Activated T-helper 2 cell treated with anti-CD3 and anti-CD28 coated beads, Interferon-gamma antibody, Interleukin-2, Interleukin-4, amounts not matched to agents 10 μg/mL and 5 μg/mL and 100 μg/mL, durations not matched to agents 14 hours and 24 hours and 36 hours (primary cell): ENCODE results near the gene AHDC1. TPM values are rescaled to one million over a fixed set of nuclear protein-coding genes. Genes with fewer than 3 reads are reported as not detected.

ENCODE experiments used
- DNase-seq: peaks from one replicate; pipeline ENCODE4 v3.0.0; 2021; ENCODE audit warnings: low spot score
- H3K27ac Mint-ChIP-seq: one replicate; pipeline ENCODE4 v1.8.0; 2021; ENCODE audit warnings: mixed read lengths
- H3K27me3 Mint-ChIP-seq: one replicate; pipeline ENCODE4 v1.8.0; 2021; ENCODE audit warnings: low read depth, mixed read lengths
- H3K36me3 Mint-ChIP-seq: one replicate; pipeline ENCODE4 v1.8.0; 2021; ENCODE audit warnings: low read depth, mixed read lengths
- H3K4me1 Mint-ChIP-seq: one replicate; pipeline ENCODE4 v1.8.0; 2021; ENCODE audit warnings: low read depth, mixed read lengths
- H3K4me3 Mint-ChIP-seq: one replicate; pipeline ENCODE4 v1.8.0; 2021; ENCODE audit warnings: low read depth, mild to moderate bottlenecking, moderate library complexity, mixed read lengths
- H3K9me3 Mint-ChIP-seq: one replicate; pipeline ENCODE4 v1.8.0; 2021; ENCODE audit warnings: mixed read lengths
- intact Hi-C: fragments of 100-400 bp; cut with micrococcal nuclease; formaldehyde crosslinking; loops from one replicate; pipeline ENCODE4 v1.15.1; 2023
- total RNA-seq: library from RNA; stranded (reverse); gene quantifications from 2 replicates; pipeline ENCODE4 v1.2.3, GENCODE V29; 2022

AHDC1 gene
- total RNA-seq, 1 donor from 2014 or later, result 29.3 TPM

DNA sequence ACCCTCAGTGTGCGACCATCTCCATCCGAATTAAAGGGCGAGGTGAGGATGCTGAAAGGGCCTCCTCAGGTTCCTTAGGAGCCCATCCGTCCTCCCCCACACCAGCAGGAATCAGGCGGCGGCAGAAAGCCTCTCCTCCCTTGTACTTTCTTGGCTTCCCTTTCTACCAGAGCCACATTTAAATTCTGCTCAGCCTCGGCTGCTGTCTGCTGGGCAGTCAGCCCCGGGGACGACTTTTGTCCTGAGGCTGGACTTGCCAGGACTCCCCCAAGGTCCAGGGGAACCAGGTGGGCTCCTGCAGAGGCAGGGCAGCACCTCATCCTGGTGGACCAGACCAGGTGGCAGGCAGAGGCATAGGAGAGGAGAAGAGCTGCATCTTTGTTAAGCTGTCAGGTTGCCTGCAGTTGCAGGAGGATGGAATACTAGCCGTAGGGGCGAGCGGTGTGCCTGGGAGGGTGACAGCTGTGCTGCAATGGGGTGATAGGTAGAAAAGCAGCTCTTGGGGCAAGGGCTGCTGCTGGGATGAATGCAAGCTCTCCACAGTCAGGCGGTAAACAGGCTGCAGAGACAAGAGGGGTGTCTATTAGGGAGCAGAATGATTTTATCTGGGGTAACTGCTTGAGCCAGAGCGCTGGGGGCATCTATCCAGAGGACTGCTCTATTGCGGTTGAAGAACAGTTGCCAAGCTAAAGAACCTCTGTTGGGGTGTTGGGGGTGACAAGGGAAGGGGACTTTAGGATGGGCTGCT is 67.8 kb downstream of the AHDC1 start:
- intact Hi-C loops, result no loop called here
- Mint-ChIP-seq H3K27ac (no peak overlapping the region), H3K9me3 (no peaks in the 10 kb centered on the region), H3K36me3 (peaks cover 19% of the 10 kb centered on the region), H3K4me1 (peaks cover 11% of the 10 kb centered on the region), H3K4me3 (no peak overlapping the region), H3K27me3 (no peaks in the 10 kb centered on the region)
- DNase-seq, result no peak

DNA sequence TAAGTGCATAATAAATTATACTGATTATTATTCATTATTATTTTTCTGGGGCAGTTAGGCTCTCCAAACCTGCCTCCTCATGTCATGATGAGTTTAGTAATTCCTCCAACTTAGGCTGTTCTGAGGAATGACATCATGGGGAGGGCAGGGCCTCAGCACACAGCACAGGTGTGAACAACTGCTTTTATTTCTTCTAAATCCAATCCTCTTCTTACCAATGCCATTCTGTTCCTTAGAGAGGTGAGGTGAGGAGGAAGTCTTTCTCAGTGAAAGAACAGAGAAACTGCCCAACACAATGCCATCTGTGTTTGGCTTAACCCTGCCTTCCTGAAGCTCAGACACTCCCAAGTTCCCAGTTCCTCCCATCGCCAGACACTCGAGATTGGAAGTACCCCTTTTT is 68.6 kb downstream of the AHDC1 start:
- Mint-ChIP-seq H3K9me3 (no peaks in the 10 kb centered on the region), H3K36me3 (peaks cover 15% of the 10 kb centered on the region), H3K27me3 (no peaks in the 10 kb centered on the region), H3K27ac (peak overlapping the region; percentile 12), H3K4me3 (no peak overlapping the region), H3K4me1 (peaks cover 11% of the 10 kb centered on the region)
- intact Hi-C loops, result no loop called here
- DNase-seq, result no peak

DNA sequence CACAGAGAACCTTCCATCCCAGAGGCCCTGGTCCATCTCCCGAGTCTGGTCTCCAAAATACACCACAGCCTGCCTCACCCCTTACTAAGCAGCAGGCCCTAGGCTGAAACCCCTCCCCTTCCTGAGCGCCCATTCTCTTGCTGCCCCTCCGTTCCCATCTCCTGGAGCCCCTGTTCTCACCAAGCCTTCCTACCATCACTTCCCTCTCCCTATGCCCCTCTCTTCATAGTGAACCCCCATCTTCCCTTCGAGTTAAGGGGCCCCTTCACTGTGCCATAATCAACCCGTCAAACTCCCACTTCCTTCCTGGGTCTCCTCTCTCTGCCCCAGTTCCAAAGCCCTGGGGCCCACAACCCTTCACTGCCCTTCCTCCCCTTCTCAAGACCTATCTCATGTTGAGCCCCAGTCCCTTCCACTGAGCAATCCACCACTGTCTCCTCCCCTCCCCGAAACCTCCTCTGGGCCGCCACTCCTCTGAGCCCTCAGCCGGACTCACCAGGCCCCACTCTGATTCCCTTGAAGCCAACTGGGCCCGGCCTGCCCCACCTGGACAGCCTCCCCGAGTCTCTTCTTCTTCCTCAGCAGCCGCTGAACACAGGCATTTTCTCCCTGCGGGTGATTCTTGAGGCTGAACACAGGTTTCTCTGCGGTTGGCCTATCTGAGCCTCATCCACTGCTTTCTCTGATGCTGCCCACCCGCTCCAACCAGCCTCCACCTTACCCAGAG is 71.8 kb downstream of the AHDC1 start:
- peaks cover 20% of the 10 kb centered on the region for H3K4me1 Mint-ChIP-seq
- H3K9me3 Mint-ChIP-seq, result no peaks in the 10 kb centered on the region
- H3K27ac Mint-ChIP-seq, result peak overlapping the region; percentile 55
- no peak for DNase-seq
- no peak overlapping the region for H3K4me3 Mint-ChIP-seq
- intact Hi-C loops, result no loop called here
- H3K27me3 Mint-ChIP-seq, result no peaks in the 10 kb centered on the region
- peaks cover 24% of the 10 kb centered on the region for H3K36me3 Mint-ChIP-seq

DNA sequence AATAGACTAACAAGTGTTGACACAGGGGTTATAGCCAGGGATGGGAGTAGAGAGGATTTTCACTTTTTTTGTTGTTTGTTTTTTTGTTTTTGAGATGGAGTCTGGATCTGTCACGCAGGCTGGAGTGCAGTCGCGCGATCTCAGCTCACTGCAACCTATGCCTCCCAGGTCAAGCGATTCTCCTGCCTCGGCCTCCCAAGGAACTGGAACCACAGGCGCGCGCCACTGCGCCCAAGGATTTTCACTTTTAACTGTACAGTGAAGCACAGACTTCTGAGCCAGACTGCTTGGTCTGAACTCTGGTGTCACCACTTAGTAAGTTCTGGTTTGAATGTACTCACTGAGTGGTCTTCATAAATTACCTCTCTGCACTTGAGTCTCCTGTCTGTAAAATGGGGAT is 73.8 kb downstream of the AHDC1 start:
- Mint-ChIP-seq H3K27me3 (no peaks in the 10 kb centered on the region), H3K4me1 (peaks cover 33% of the 10 kb centered on the region), H3K9me3 (no peaks in the 10 kb centered on the region), H3K36me3 (peaks cover 32% of the 10 kb centered on the region), H3K27ac (no peak overlapping the region), H3K4me3 (no peak overlapping the region)
- intact Hi-C loops, result no loop called here
- DNase-seq, result no peak

DNA sequence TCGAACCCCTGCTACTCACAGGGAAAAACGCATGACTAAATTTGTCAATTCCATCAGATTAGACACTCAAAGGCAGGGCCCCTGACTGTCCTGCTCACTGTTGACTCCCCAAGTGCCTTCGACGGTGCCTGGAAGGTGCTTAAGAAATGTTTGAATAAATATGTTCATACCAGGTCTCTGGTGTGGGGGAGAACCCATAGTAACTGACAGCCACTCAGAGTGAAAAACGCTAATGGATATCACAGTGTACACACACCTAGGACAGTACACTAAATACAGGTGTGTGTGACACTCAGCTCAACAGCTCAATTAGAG is 74.3 kb downstream of the AHDC1 start:
- H3K27ac Mint-ChIP-seq, result no peak overlapping the region
- intact Hi-C loops, result no loop called here
- no peak overlapping the region for H3K4me3 Mint-ChIP-seq

DNA sequence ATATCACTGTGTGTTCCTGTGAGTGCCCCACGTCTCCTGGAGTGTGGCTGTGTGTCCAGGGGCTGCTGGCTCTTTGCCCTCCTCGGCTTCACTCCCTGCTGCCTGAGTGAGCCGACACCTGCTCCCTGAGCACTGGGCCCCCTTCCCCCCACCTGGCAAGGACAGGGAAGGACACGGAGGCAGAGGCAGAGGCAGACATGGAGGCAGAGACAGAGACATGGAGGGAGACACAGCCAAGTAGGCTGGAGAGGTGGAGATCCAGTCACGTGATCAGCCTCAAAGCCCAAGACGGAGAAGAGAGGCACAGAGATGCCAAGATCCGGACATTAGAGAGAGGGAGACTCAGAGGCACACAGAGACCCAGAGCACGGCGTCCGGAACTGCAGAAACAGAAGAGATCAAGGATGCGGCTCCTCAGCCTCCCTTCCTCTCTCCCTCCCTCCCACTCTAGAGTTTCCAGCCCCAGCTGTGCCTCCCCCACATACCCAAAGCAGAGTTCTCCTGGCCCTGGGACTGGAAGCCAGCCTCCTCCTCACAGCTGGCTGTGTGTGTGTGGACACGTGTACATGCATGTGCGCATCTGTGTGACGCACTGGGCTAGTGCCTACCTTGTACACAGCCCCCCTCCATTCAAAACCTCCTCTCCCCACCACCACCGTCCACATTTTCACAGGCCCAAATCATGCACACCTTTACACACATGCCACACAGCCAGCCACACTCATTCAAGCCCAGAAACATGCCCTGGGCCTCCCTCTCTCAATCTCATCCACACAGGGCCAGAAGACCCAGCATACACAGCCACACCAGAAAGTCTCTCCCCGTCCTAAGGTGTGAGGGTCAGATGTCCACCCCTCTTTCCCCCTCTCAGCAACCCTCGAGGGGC is 74.9 kb downstream of the AHDC1 start:
- H3K27ac Mint-ChIP-seq, result no peak overlapping the region
- no peaks in the 10 kb centered on the region for H3K27me3 Mint-ChIP-seq
- intact Hi-C loops, result no loop called here
- H3K9me3 Mint-ChIP-seq, result no peaks in the 10 kb centered on the region
- DNase-seq, result no peak
- H3K4me3 Mint-ChIP-seq, result no peak overlapping the region
- H3K4me1 Mint-ChIP-seq, result peaks cover 41% of the 10 kb centered on the region
- peaks cover 32% of the 10 kb centered on the region for H3K36me3 Mint-ChIP-seq

More for the DNA sequence above, 74.3 kb downstream of the AHDC1 start:
- no peak for DNase-seq
- Mint-ChIP-seq H3K36me3 (peaks cover 32% of the 10 kb centered on the region), H3K27me3 (no peaks in the 10 kb centered on the region), H3K9me3 (no peaks in the 10 kb centered on the region), H3K4me1 (peaks cover 36% of the 10 kb centered on the region)

DNA sequence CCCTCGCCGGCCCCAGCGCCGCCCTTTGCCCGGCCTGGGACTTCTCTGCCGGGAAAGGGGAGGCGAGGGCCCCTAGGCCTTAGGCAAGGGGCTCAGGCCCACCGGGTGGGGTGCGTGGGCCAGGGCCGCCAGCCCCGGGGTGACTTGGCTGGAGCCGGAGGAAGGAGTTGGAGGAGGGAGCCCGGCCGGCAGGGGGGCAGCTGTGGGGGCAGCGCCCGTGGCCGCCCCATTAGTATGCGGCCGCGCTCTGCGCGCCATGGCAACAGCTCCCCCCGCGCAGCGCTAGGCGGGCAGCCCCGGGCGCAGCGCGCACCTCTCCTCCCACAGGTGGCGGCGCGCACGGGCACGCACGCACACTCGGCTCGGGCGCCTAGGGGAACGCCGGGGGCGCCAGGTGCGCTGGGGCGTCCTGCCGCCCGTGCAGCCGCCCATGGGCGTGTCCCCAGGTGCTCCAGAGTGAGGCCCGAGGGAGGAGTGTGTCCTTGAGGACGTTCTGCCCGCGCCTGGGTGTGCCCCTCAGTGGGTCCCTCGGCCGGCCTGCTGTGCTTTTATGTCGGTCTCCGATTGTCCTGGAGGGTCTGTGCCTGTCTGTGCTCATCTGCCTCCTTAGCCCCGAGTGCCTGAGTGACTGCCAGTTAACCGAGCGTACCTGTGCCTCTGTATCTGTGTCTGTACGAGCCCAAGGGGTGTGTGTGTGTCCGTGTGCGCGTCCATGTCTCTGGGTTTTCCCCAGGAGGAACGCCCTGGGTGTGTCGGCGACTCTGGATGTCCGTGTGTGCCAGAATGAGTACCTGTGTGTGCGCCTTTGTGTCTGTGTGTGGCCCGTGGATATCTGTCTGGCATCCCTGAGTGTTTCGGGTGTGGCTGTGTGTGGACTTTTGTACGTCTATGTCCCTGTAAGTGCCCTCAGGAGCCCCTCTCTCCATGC is 75.8 kb downstream of the AHDC1 start:
- intact Hi-C loops, result no loop called here
- H3K27me3 Mint-ChIP-seq, result no peaks in the 10 kb centered on the region

DNA sequence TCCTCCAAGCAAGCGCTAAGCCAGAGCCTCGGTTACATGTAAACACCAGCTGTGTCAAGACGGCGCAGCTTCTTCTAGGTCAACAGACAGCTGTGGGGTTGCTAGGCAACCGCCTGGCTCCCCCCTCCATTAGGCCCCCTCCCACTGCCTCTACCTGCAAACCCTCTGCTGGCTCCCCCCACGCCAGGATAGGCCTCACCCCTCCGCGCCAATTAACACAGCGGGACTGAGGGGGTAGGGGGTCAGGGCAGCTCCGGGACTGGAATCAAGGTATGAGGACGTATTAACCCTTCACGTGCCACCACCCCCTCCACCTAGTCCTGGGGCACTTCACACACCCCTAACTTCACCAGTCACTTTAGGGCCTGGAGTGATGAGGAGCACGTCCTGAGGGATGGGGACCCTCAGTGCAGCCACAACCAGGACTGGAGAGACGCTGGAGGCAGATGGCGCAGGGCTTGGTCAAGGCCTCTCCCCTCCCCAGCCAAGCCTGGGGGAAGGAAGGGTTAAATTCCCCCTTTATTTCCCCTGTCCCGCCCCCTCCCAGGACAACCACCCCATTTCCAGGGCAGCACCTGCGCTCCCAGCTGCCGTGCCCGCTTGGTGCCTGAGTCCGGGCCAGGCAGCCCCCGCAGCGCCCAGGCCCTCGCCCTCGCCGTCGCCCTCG is 76.6 kb downstream of the AHDC1 start:
- intact Hi-C loops, result no loop called here
- Mint-ChIP-seq H3K9me3 (no peaks in the 10 kb centered on the region), H3K27me3 (no peaks in the 10 kb centered on the region), H3K4me1 (peaks cover 50% of the 10 kb centered on the region), H3K4me3 (no peak overlapping the region), H3K36me3 (peaks cover 23% of the 10 kb centered on the region), H3K27ac (no peak overlapping the region)
- peak; percentile 23 for DNase-seq

More for the DNA sequence above, 75.8 kb downstream of the AHDC1 start:
- Mint-ChIP-seq H3K4me3 (peak overlapping the region; percentile 50), H3K9me3 (no peaks in the 10 kb centered on the region), H3K27ac (no peak overlapping the region), H3K4me1 (peaks cover 47% of the 10 kb centered on the region), H3K36me3 (peaks cover 24% of the 10 kb centered on the region)
- no peak for DNase-seq

DNA sequence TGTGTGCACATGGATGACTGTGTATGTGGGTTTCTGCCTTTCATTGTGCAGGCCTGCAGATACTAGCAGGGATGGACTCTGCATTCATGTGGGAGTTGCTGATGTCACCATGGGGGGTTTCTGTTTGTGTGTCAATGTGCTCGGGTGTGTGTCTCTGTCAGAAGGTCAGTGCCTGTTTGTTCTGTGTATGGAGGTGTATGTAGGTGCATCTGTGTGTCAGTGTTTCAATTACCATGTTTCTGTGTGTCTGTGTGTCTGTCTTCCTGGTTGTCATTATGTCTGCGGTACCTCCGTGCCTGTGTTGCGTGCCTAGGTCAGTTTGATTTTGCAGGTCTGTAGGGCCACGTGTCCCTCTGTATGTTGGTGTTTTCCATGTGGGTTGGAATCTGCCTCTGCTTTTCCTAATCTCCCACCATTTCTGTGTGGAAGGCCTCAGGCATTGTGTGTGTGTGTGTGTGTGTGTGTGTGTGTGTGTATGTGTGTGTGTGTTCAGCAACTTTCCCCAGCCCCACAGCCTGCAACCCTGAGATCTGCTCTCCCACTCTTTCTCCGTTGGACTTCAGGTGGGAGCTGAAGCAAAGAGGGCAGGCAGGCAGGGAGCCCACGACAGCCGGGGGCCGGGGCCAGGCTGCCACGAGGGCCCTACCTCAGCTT is 77.2 kb downstream of the AHDC1 start:
- DNase-seq, result no peak

DNA sequence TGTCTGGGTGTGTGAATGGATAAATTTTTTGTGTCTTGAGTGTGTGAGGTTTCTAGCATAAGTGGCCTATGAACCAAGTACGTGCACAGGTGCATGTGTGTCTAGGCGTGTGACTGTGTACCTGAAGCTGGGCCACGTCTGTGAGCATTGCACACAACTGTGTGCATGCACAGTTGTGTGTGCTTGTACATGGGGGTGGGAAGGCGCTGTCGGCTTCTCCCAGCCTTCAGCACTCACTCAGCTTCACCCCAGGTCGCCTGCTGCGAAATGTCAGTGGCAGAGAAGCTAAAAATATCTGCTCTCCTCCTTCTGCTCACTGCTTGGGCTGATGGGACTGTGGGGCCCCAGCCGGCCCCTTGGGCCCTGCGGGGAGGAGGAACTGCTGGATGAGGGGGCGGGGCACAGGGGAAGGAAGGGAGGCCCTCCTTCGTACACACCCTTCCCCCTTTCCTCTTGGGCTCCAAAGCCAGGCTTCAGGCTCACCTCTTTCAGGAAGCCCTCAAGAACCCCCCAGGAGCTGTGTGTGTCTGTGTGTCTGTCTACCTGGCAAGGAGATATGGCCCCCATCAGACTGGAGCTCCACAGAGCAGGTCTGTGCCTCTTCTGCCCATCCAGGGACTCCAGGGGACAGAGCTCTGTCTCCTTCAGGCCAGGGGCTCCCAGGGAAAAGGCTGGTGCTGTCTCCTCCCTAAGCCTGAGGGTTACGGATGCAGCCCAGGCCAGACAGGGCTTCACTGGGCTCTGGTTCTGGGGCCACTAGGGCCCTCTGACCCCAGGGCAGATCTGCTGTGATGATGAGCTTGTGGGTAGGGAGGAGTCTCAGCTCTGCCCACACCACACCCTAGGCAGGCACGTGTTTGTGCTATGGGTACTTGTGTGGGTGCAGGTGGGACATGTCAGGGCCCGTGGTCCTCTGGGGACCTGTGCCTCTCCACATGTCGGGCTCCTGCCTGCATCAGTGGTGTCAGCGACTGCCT is 78.4 kb downstream of the AHDC1 start:
- intact Hi-C loops, result no loop called here
- H3K4me3 Mint-ChIP-seq, result peak overlapping the region; percentile 71
- H3K9me3 Mint-ChIP-seq, result no peaks in the 10 kb centered on the region
- peak; percentile 61 for DNase-seq
- H3K4me1 Mint-ChIP-seq, result peaks cover 58% of the 10 kb centered on the region
- H3K27me3 Mint-ChIP-seq, result no peaks in the 10 kb centered on the region
- H3K36me3 Mint-ChIP-seq, result peaks cover 23% of the 10 kb centered on the region
- peak overlapping the region; percentile 67 for H3K27ac Mint-ChIP-seq

More for the DNA sequence above, 77.2 kb downstream of the AHDC1 start:
- intact Hi-C loops, result no loop called here
- H3K27me3 Mint-ChIP-seq, result no peaks in the 10 kb centered on the region
- H3K4me3 Mint-ChIP-seq, result peak overlapping the region; percentile 71
- peak overlapping the region; percentile 67 for H3K27ac Mint-ChIP-seq
- peaks cover 51% of the 10 kb centered on the region for H3K4me1 Mint-ChIP-seq
- peaks cover 23% of the 10 kb centered on the region for H3K36me3 Mint-ChIP-seq
- no peaks in the 10 kb centered on the region for H3K9me3 Mint-ChIP-seq
